ENCODE measurements around the gene LETMD1. TPM values are rescaled to one million over a fixed set of nuclear protein-coding genes. Genes with fewer than 3 reads are reported as not detected.
A peak's percentile ranks its signal among the peaks of the same experiment; 100 is the strongest.

The LETMD1 gene
- total and polyA plus RNA-seq, 2 of the 4 experiments (the other 2 are of a cell fraction), result 27.6 to 40.1 TPM

DNA sequence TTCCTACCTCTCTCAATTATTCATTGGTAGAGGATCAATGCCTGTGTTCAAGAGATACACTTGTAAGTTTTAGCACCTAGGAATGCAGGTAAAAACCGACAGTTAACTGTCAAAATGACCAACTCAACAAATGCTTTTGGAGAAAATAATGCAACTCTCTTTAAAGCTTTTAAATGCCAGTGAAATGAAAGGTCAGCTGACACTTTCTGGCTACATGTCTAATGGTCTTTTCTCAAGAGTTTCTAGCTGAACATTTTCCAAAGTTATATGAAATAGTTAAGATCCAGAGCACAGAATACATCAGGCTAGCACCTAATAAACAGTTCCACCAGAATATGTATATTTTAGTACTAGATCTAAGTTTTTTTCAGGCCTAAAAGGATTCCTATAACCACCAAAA lies 33.3 kb downstream of the LETMD1 start:
- Histone ChIP-seq H3K9ac (ENCODE audit: low read depth, low read length) (no peak overlapping the region), H3K36me3 (ENCODE audit: control insufficient read depth, insufficient read depth, low read length) (no peaks in the 10 kb centered on the region), H3K14ac (replicated peaks; ENCODE audit: low read depth, low read length) (no peak overlapping the region), H2AFZ (replicated peaks; ENCODE audit: low read length, poor library complexity) (no peak overlapping the region), H3K4ac (ENCODE audit: low read depth, low read length) (no peak overlapping the region), H2BK20ac (ENCODE audit: low read depth, low read length) (no peak overlapping the region), H3K9me1 (ENCODE audit: insufficient read depth, low read length) (peaks cover 7% of the 10 kb centered on the region; the same call in 1 of the 2 replicates), H2BK15ac (ENCODE audit: low read depth, low read length) (no peak overlapping the region), H2BK5ac (ENCODE audit: low read depth, low read length, poor library complexity, severe bottlenecking) (no peak overlapping the region), H4K20me1 (ENCODE audit: insufficient read depth, low read length) (peaks cover 50% of the 10 kb centered on the region), H3K27ac (ENCODE audit: insufficient read depth, low read length) (no peak overlapping the region), H2BK120ac (ENCODE audit: low read depth, low read length) (no peak overlapping the region), H3K23ac (ENCODE audit: low read depth, low read length) (peak overlapping the region; percentile 2; the same call in 1 of the 2 replicates), H2AK9ac (replicated peaks; ENCODE audit: low read depth, low read length, poor library complexity) (no peak overlapping the region), H4K8ac (ENCODE audit: low read depth in 2 of 2, low read length in 2 of 2) (no peak overlapping the region), H3K9me3 (ENCODE audit: control insufficient read depth, insufficient read depth, low read length) (no peaks in the 10 kb centered on the region), H4K5ac (ENCODE audit: low read depth, low read length) (no peak overlapping the region), H3K56ac (ENCODE audit: extremely low read depth, insufficient read depth, low read length) (no peak overlapping the region), H4K91ac (ENCODE audit: insufficient read depth, low read depth, low read length) (no peak overlapping the region), H3K18ac (ENCODE audit: low read depth, low read length) (no peak overlapping the region), H3K4me2 (ENCODE audit: low read depth, low read length) (peak overlapping the region; percentile 30), H2AK5ac (ENCODE audit: low read depth, low read length) (no peak overlapping the region), H3K4me3 (ENCODE audit: insufficient read depth, low read depth, low read length) (no peak overlapping the region), H3K79me1 (ENCODE audit: low read depth in 1 of 2, low read length in 2 of 2) (peaks cover 10 to 51% of the 10 kb centered on the region in 2 experiments), H3K27me3 (ENCODE audit: control insufficient read depth, insufficient read depth, low read length) (no peaks in the 10 kb centered on the region), H3K4me1 (ENCODE audit: control insufficient read depth, insufficient read depth, low read length) (peaks cover 2% of the 10 kb centered on the region; the same call in 1 of the 2 replicates)
- intact Hi-C loops (cut with micrococcal nuclease) (loop anchor here (5.0 to 10.0 kb wide), 2 partner anchors 156 to 263 kb away; partner anchors contain the start of genes CELA1 and DAZAP2), dilution Hi-C loops (cut with HindIII; ENCODE audit: low sequenced_read_pairs, unreplicated experiment) (no loop called here), in situ Hi-C loops (cut with MboI; ENCODE audit: low sequenced_read_pairs) (loop anchor here (10.0 kb wide), 1 partner anchor 263 kb away; the partner anchor contains the start of gene CELA1)
- POLR2A ChIA-PET (ENCODE audit: unreplicated experiment), result no interaction called here
- no TSS peak for BruUV-seq (replicated peaks)
- CTCF ChIA-PET, result interaction anchor here (1.0 kb wide), 1 partner anchor 259 kb away, joined by 4 read pairs; no protein-coding TSS in a partner anchor
- DNase-seq, result no peak
- WGBS, 2 experiments (ENCODE audit: extremely low coverage in 2 of 2, insufficient read length in 1 of 2), result no CpG with 5 or more reads among the region's 1 CpG
- ATAC-seq (ENCODE audit: low read depth), result no peak
- TF ChIP-seq BHLHE40 (IDR thresholded peaks at IDR 0.05; ENCODE audit: low read depth, low read length) (no peak), MAFK (IDR thresholded peaks at IDR 0.05; ENCODE audit: low read depth, low read length) (no peak), RFX5 (IDR thresholded peaks at IDR 0.05; ENCODE audit: low read depth, low read length) (no peak)
- TF ChIP-seq, protein P1, sequence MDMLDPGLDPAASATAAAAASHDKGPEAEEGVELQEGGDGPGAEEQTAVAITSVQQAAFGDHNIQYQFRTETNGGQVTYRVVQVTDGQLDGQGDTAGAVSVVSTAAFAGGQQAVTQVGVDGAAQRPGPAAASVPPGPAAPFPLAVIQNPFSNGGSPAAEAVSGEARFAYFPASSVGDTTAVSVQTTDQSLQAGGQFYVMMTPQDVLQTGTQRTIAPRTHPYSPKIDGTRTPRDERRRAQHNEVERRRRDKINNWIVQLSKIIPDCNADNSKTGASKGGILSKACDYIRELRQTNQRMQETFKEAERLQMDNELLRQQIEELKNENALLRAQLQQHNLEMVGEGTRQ (IDR thresholded peaks at IDR 0.05; ENCODE audit: low read depth, low read length), result no peak

All from IMR-90 (cell line).